ENCODE measurements around the gene C2orf76.
"Not testable (repeated sequence)": the region's sequence is repeated elsewhere in the genome, so short reads cannot be mapped to it uniquely, and the experiment has no call there.

Gene C2orf76

GRCh38 chr2:119407430-119408220, 41.0 kb upstream of the C2orf76 start:
- H3K4me1 Mint-ChIP-seq = peaks cover 5% of the 10 kb centered on the region
- peak overlapping the region in 1 of 3 experiments; percentile 2 for H3K27ac Mint-ChIP-seq
- H3K36me3 Mint-ChIP-seq (ENCODE audit: low read depth) = no peaks in the 10 kb centered on the region
- peaks cover 5% of the 10 kb centered on the region for H3K27me3 Mint-ChIP-seq (ENCODE audit: low read depth)
- H3K9me3 Mint-ChIP-seq = peaks cover 7% of the 10 kb centered on the region
- peak; percentile 78 to 87 (median 82) for TF ChIP-seq CTCF (IDR thresholded peaks at IDR 0.05; ENCODE audit: unreplicated experiment in 3 of 3)
- no peak overlapping the region for H3K4me3 Mint-ChIP-seq

- no peaks in the 10 kb centered on the region for H3K9me3 Mint-ChIP-seq
- H3K27ac Mint-ChIP-seq = no peak overlapping the region
- H3K4me1 Mint-ChIP-seq = peaks cover 5% of the 10 kb centered on the region
- no peak for TF ChIP-seq CTCF (IDR thresholded peaks at IDR 0.05; ENCODE audit: unreplicated experiment in 3 of 3)
- no peaks in the 10 kb centered on the region for H3K36me3 Mint-ChIP-seq (ENCODE audit: low read depth)
- peaks cover 5% of the 10 kb centered on the region for H3K27me3 Mint-ChIP-seq (ENCODE audit: low read depth)
- H3K4me3 Mint-ChIP-seq = no peak overlapping the region
Observed at GRCh38 chr2:119405151-119405550, 38.5 kb upstream of the C2orf76 start.

GRCh38 chr2:119403618-119404017, 37.0 kb upstream of the C2orf76 start:
- not testable (repeated sequence) for H3K4me1 Mint-ChIP-seq; H3K36me3 Mint-ChIP-seq (ENCODE audit: low read depth); H3K9me3 Mint-ChIP-seq; H3K27ac Mint-ChIP-seq; H3K4me3 Mint-ChIP-seq
- peaks cover 12% of the 10 kb centered on the region for H3K27me3 Mint-ChIP-seq (ENCODE audit: low read depth)

- Mint-ChIP-seq H3K27ac (no peak overlapping the region), H3K9me3 (no peaks in the 10 kb centered on the region), H3K27me3 (ENCODE audit: low read depth) (peaks cover 15% of the 10 kb centered on the region), H3K36me3 (ENCODE audit: low read depth) (no peaks in the 10 kb centered on the region), H3K4me3 (no peak overlapping the region), H3K4me1 (peaks cover 3% of the 10 kb centered on the region)
- no peak for TF ChIP-seq CTCF (IDR thresholded peaks at IDR 0.05; ENCODE audit: unreplicated experiment in 3 of 3)
Observed at GRCh38 chr2:119402645-119403560, 36.3 kb upstream of the C2orf76 start.

- H3K27me3 Mint-ChIP-seq (ENCODE audit: low read depth) = peaks cover 11% of the 10 kb centered on the region
- H3K4me3 Mint-ChIP-seq = no peak overlapping the region
- TF ChIP-seq CTCF (IDR thresholded peaks at IDR 0.05; ENCODE audit: unreplicated experiment in 3 of 3) = no peak
- no peaks in the 10 kb centered on the region for H3K9me3 Mint-ChIP-seq
- no peak overlapping the region for H3K27ac Mint-ChIP-seq
- no peaks in the 10 kb centered on the region for H3K36me3 Mint-ChIP-seq (ENCODE audit: low read depth)
- no peaks in the 10 kb centered on the region for H3K4me1 Mint-ChIP-seq
Observed at GRCh38 chr2:119402106-119402505, 35.5 kb upstream of the C2orf76 start.

- Mint-ChIP-seq H3K27ac (no peak overlapping the region), H3K4me1 (no peaks in the 10 kb centered on the region), H3K36me3 (ENCODE audit: low read depth) (no peaks in the 10 kb centered on the region), H3K9me3 (no peaks in the 10 kb centered on the region), H3K4me3 (no peak overlapping the region), H3K27me3 (ENCODE audit: low read depth) (peaks cover 13% of the 10 kb centered on the region)
- no peak for TF ChIP-seq CTCF (IDR thresholded peaks at IDR 0.05; ENCODE audit: unreplicated experiment in 3 of 3)
Observed at GRCh38 chr2:119397196-119397595, 30.6 kb upstream of the C2orf76 start.
